Measurements from ENCODE around the gene BLM. TPM values are rescaled to one million over a fixed set of nuclear protein-coding genes. Genes with fewer than 3 reads are reported as not detected.

BLM gene
- total RNA-seq, 1 experiment from 2014 or later = 41.3 TPM

DNA sequence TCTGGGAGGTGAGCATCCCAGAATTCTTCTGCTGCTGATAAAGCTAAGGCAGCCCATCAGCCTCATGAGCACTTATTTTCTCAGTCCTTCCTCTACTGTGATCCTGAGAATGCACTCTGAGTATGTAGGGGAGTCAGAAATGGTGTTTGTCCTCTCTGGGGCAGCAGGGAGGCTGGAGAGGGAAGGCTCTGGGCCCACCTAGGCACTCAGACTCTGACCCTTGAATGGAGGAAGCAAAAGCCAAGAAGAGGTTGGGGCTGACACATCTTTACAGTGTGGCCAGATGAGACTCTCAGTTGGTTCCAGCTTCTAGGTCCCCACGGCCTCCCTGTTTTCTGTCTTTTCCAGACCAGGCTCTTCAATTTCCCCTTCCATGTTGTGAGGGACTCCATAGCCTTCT is 36.1 kb upstream of the BLM start:
- Histone ChIP-seq H2BK20ac (ENCODE audit: low read depth, low read length, poor library complexity, severe bottlenecking) (no peak overlapping the region), H4K20me1 (ENCODE audit: control insufficient read depth, insufficient read depth, insufficient read length) (no peaks in the 10 kb centered on the region), H3K4me2 (ENCODE audit: insufficient read depth, insufficient read length, low read length) (no peak overlapping the region), H3K4ac (ENCODE audit: low read depth, low read length) (no peak overlapping the region), H2BK15ac (ENCODE audit: low read depth, low read length) (no peak overlapping the region), H3K23ac (ENCODE audit: insufficient read length, low read depth, low read length) (no peak overlapping the region), H2BK12ac (ENCODE audit: insufficient read length, low read depth, low read length) (no peak overlapping the region), H3K9ac (ENCODE audit: extremely low read depth, insufficient read length, low read length) (no peak overlapping the region), H3K79me2 (ENCODE audit: insufficient read depth, low read length) (no peaks in the 10 kb centered on the region), H3K14ac (ENCODE audit: insufficient read depth, low read length) (no peak overlapping the region), H3K79me1 (ENCODE audit: insufficient read depth, low read depth, low read length, poor library complexity, severe bottlenecking) (no peaks in the 10 kb centered on the region), H3K9me3 (ENCODE audit: control insufficient read depth, low read depth, low read length) (no peaks in the 10 kb centered on the region), H3K27ac (ENCODE audit: insufficient read length, low read depth, low read length) (no peak overlapping the region), H3K18ac (ENCODE audit: insufficient read length, low read depth, low read length) (no peak overlapping the region), H4K8ac (replicated peaks; ENCODE audit: insufficient read length, low read depth, low read length) (no peak overlapping the region), H2BK120ac (ENCODE audit: low read depth, low read length, poor library complexity, severe bottlenecking) (no peak overlapping the region), H3K23me2 (ENCODE audit: insufficient read length, low read depth, low read length, poor library complexity, severe bottlenecking) (no peaks in the 10 kb centered on the region), H4K91ac (ENCODE audit: insufficient read length, low read depth, low read length) (no peak overlapping the region), H3K4me1 (ENCODE audit: insufficient read depth, low read length) (no peaks in the 10 kb centered on the region), H2AK5ac (ENCODE audit: insufficient read length, low read length) (no peak overlapping the region), H3K56ac (ENCODE audit: insufficient read length, low read depth, low read length) (no peak overlapping the region), H2BK5ac (ENCODE audit: insufficient read length, low read length) (no peak overlapping the region), H3T11ph (ENCODE audit: low read length) (no peak overlapping the region), H4K5ac (ENCODE audit: insufficient read length, low read depth, low read length) (no peak overlapping the region), H3K27me3 (ENCODE audit: insufficient read depth, low read length) (no peaks in the 10 kb centered on the region), H2AFZ (ENCODE audit: low read length) (no peak overlapping the region)
- TF ChIP-seq, protein P1, sequence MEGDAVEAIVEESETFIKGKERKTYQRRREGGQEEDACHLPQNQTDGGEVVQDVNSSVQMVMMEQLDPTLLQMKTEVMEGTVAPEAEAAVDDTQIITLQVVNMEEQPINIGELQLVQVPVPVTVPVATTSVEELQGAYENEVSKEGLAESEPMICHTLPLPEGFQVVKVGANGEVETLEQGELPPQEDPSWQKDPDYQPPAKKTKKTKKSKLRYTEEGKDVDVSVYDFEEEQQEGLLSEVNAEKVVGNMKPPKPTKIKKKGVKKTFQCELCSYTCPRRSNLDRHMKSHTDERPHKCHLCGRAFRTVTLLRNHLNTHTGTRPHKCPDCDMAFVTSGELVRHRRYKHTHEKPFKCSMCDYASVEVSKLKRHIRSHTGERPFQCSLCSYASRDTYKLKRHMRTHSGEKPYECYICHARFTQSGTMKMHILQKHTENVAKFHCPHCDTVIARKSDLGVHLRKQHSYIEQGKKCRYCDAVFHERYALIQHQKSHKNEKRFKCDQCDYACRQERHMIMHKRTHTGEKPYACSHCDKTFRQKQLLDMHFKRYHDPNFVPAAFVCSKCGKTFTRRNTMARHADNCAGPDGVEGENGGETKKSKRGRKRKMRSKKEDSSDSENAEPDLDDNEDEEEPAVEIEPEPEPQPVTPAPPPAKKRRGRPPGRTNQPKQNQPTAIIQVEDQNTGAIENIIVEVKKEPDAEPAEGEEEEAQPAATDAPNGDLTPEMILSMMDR (conservative IDR thresholded peaks at IDR 0.05) = no peak
- H3K27me3 Mint-ChIP-seq (ENCODE audit: low read depth) = no peaks in the 10 kb centered on the region; the same call in none of the 2 replicates
- no peak overlapping the region for H3K4me3 Mint-ChIP-seq
- peaks cover 3% of the 10 kb centered on the region in 2 experiments; a peak in 1 of 5 replicates for H3K9me3 Mint-ChIP-seq
- no peaks in the 10 kb centered on the region for H3K36me3 Mint-ChIP-seq (ENCODE audit: insufficient read depth in 1 of 3, low read depth in 3 of 3)
- WGBS (ENCODE audit: extremely low coverage, insufficient read length, low lambda C conversion rate) = no CpG with 5 or more reads among the region's 1 CpG
- peaks cover 6 to 7% of the 10 kb centered on the region in 2 experiments; a peak in 3 of 4 replicates for H3K4me1 Mint-ChIP-seq
- no peak for DNase-seq
- H3K27ac Mint-ChIP-seq = no peak overlapping the region

All from H9 (cell line).